ENCODE results near the gene GSTO2.
A peak's percentile ranks its signal among the peaks of the same experiment; 100 is the strongest.
"Not testable (repeated sequence)": the region's sequence is repeated elsewhere in the genome, so short reads cannot be mapped to it uniquely, and the experiment has no call there.

Gene GSTO2

DNA sequence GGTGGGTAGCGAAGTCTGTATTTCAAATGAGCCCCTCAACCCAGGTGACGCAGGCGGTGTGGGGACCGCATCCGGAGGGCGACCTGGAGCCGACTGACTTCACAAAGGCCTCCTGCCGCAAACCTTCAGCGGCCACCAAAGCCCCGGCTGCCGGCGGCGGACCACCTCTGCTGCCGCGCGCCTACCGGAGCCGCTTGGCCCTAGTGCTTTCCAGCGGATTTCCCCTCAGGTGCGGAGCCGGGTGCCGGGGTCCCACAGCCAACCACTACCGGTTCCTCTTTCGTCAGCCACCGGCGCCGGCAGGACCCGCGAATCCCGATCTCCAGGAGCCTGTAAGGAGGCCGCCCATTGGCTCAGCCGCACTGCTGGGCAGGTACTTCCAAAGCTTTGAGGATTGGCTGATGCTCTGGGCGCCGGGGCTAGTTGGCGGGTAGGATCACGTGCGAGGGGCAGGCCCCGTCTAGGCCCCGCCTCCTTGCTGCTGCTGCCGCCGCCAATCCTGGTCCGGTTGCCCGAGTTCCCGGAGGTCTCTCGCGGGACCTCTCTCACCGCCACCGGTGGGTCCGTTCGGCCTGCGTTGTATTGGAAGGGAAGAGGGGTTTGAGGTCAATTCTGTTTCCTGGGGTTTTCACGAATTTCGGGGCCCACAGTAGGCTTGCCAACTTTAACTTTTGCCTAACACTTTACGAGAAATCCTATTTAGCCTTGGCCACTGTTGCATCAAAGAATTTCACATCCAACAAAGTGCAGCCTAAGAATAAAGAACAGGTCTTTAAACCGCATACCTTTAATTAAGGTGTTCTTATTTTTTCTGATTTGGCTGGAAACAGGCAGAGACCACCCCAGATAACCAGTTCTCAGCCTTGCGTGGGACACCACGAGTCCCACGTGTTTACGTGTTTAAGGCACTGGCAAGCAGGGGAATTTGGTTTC, at the start of gene GSTO2:
TSS of gene GSTO2 (plus strand) at position 472 of the 933 bp plus-strand sequence. CDS start 5,732 bp downstream, outside the sequence.
- peak; percentile 98 for DNase-seq

DNA sequence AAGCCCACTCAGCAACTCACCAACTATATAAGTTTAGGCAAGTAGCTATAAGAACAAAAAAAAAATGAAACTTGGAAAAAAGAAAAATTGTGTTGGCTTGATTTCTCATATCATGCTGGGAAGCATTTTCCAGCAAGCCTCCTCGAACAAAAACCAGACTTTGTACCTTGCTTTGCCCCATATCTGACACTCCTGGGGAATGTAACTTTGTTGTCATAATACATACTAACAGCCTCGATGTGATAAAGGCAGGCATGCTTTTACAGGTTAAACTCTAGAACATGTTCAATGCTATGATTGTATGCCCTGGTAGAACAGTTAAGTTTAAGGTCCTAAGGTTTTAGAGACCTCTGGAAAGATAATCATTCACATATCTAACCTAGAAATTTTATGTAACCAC, 48.5 kb upstream of the GSTO2 start:
- no peak for DNase-seq

DNA sequence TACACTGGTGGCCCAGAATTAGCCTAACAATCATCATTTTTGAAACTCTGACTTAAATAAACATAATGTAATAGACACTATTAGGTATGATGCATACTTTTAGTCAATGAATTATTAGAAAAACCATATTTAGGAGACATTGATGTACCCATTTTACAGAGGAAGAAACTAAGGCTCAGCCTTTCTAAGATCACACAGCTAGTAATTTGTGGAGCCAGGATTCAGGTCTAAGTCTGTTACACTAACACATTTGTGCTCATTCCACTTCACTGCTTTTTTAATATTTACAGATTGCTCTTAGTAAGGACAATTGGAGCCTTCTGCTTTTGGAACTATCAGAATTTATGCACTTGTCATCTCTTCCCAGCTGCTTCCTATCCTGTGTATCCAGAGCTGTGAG, 45.7 kb upstream of the GSTO2 start:
- DNase-seq: no peak

DNA sequence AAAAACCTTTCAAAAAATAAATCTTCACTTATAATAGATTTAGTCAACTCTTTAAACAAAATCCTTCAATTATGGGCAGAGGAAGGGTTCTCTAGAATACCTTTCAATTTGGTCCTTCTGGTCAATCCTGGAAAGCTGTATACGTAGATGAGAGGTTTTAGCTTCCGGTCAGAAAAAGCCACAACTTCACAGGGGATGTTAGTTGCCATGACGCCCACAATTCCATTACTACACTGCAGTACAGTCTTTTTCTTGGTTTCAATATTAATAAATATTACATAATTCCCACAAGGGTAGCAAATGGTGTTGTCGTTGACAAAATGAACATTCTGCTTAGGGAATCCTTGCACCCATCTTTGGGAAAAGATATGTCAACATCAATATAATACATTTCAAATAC, 38.5 kb upstream of the GSTO2 start:
- DNase-seq: no peak

DNA sequence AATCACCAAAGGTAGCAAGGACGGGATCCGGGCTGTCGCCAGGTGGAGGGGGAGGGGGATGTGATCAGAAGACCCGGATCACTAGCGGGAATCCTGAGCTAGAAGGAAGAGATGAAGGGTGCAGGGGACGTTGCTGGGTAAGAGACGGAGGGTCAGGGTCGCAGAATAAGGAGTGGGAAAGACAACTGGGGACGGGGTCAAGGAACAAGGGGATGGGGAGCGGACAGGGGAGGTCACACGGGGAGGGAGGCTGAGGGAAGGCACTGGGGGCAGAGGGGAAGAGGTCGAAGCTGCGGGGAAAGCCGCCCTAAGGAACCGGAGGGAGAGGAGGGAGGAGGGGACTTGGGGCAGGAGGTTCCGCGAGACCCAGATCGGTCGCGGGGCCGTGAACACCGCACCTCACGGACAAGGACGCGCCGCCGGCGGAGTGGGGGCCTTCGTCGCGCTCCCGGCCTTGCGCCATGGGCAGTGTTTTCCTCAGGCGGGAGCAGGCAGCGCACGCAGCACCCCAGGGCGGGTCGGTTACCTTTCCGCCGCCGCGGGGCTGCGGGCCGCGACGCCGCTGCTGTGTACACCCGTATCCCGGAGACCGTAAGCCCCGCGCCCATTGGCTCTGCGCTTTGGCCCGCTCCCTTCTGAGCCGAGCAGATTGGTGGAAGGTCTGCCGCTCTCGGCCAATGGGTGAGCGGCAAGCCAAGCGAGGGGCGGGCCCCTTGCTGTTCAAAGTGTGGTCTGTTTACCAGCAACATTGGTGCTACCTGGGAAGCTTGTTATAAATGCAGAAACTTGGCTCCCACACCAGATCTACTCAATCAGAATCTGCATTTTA, 37.0 kb upstream of the GSTO2 start, which contains the start of gene CFAP43:
TSS of gene CFAP43 (minus strand) at position 581 of the 829 bp plus-strand sequence. CDS start at position 463, 118 bp downstream.
- peak; percentile 99 for DNase-seq

DNA sequence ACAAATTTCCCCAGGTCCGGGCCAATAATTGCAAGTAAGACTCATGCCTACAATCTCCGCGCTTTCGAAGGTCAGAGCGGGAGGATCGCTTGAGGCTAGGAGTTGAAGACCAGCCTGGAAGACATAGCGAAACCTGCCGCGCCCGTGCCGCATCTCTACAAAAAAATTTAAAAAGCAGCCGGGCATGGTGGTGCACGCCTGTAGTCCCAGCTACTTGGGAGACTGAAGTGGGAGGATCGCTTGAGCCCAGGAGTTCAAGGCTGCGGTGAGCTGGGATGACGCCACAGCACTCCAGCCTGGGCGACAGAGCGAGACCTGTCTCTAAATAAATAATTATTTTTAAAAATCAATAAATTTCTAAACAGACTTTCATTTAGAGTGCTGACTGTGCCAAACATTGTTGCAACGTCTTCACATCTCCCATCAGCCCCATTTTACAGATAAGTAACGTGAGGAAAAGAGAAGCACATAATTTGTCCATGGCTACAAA, 36.3 kb upstream of the GSTO2 start:
- DNase-seq: no peak

DNA sequence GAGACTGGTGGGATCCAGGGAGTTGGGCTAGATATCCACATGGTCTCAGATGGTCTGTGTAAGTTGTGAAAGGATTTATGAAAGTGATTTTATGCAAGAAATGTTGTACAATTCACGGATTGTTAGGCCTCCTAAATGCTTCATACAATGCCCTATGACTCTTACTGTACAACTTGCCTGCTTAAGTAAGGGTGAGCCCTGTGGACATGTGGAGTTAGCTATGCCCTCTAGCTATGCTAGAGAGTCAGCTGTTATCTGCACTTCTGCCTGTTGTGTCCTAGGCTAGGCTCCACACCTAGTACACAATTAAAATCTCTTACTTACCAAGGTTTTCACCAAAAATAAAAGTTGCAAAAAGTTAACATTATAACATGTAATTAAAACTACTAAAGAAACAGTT, 35.2 kb upstream of the GSTO2 start:
- DNase-seq: no peak

DNA sequence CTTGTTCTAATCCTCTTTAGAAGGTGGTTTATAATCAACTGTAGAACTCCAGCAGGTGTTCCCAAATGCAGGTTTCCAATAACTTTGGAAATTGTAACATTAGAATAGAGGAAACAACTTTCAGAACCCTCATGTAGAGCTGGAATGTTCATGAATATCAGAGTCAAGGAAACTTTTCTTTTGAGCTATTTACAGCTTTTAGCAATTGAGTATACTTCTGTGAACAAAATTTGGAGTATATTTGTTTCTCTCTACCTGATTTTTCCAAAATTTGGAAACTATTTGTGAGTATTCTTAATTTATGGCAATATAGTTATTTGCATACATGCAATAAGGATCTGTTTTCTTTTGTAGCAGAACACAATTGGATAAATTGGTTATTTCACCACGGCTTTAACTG, 34.0 kb upstream of the GSTO2 start:
- DNase-seq: no peak

DNA sequence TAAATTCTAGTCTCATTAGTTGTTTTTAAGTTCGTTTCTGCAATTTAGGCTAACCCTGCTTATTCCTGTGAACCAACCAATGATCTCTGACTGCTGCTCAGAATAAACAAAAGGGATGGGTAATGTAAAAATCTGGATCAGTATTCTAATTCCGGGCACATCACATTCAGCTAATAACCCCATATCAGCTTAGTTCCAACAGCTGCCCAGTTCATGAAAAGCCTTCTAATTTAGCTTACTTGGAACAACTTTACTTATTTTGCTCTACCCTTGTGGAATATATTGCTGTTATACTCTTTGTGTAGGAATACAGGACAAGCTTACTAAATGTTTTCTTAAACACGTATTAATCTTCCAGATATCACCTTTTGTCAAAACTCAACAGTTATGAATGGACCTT, 33.2 kb upstream of the GSTO2 start:
- no peak for DNase-seq

DNA sequence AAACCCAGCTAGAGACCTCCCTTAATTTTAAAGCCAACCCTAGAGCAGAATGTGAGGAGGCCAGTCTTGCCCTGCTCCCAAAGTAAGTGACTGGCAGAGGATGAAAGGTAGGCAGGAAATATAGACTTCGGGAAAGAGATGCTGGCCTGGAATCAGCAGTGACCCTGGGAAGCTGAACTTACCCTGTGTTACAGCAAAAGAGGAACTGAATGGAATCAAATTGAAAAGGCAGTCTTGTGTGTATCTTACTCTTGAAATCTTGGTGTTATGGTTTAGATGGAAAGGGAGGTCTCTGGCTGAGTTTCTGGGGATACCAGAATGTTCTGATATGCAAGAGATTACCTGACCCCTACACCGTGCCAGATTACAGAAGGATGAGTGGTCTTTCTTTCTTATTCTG, 28.9 kb upstream of the GSTO2 start:
- DNase-seq: no peak

DNA sequence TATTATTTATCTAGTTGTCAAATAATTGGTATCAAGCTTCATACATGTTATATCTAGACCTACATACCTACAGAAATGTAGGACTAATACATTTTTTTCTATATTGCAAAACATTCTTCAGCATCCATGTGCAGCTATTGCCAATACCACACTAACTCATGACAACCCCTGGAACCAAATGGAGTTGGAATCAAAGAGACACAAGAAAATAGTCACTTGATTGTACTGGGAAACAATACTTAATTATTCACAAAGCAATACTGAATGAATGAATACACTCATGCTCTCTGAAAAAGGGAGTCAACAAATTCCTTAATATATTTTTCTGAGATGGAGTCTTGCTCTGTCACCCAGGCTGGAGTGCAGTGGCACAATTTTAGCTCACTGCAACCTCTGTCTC, 26.4 kb upstream of the GSTO2 start:
- DNase-seq: no peak

DNA sequence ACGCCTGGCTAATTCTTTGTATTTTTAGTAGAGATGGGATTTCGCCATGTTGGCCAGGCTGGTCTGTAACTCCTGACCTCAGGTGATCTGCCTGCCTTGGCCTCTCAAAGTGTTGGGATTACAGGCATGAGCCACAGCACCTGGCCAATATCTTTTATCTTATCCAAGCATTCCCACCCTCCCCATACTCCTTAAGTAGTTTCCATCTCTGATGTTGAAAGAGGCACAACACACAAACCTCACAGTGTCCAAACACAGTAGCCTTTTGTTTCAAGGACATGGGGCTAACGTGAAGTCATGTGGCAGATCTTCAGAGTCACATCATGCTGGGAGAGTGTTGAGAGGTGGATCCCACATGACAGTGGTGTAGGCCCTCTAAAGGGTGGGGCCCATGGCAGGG, 26.0 kb upstream of the GSTO2 start:
- DNase-seq: not testable (repeated sequence)

DNA sequence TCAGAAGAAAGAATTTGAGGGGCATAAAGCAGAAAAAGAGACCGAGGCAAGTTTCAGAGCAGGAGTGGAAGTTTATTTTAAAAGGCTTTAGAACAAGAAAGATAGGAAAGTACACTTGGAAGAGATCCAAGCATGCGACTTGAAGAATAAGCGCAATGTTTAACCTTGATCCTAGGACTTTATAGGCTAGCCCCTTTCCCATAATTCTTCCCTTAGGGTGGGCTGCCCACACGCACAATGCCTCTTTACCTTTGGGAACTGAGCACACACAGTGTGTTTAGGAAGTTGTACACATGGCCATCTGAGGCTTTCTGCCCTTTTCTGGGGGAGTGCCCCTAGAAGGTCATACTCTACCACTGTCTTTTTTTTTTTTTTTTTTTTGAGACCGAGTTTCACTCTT, 25.5 kb upstream of the GSTO2 start:
- no peak for DNase-seq

DNA sequence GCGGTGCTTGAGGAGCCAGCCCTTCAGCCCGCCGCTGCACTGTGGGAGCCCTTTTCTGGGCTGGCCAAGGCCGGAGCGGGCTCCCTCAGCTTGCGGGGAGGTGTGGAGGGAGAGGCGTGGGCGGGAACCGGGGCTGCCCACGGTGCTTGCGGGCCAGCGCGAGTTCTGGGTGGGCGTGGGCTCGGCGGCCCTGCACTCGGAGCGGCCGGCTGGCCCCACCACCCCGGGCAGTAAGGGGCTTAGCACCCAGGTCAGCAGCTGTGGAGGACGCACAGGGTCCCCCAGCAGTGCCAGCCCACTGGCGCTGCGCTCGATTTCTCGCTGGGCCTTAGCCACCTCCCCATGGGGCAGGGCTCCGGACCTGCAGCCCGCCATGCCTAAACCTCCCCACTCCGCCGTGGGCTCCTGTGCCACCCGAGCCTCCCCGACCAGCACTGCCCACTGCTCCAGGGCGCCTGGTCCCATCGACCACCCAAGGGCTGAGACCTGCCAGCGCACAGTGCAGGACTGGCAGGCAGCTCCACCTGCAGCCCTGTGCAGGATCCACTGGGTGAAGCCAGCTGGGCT, 23.8 kb upstream of the GSTO2 start:
- DNase-seq: no peak

DNA sequence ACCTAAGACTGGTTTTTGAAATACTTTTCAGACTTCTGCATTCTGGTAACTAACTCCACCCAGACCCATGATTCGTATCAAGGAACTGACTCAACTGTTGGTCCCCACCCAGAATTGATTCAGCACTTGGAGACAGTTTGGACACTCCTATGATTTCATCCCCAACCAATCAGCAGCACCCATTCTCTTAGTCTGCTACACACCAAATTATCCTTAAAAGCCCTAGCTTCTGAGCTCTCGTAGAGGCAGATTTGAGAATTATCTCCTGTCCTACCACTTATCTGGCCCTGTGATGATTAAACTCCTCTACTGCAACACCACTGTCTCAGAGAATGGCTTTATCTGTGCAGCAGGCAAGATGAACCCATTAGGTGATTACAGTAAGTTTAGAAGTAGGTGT, 22.0 kb upstream of the GSTO2 start:
- DNase-seq: no peak

DNA sequence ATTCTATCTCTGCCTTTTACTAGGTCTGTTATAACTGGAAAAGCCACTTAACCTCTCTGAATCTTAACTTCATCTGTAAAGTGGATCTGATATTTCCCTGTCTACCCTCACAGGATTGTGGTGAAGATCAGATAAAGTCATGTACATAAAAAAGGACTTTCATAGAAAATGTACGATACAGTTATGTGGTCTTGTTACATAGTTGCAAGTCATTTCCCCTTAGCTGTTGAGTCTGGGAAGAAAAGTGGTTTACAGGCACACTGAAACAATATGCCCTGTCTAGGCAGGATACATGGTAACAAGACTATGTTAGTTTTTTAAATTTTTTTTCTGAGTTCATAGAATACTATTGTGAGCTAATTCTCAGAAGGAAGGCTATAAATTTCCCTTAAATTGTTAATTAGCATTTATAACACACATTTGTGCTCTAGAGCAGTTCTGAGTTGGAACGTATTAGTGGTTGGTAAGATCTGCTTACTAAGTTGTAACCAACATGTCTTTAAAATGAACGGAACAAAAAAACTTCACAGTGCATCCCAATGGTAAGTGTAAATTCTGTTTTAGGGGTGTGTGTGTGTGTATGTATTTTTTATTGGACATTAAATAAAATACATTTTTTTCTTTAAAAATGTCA, 21.4 kb upstream of the GSTO2 start:
- DNase-seq: no peak

DNA sequence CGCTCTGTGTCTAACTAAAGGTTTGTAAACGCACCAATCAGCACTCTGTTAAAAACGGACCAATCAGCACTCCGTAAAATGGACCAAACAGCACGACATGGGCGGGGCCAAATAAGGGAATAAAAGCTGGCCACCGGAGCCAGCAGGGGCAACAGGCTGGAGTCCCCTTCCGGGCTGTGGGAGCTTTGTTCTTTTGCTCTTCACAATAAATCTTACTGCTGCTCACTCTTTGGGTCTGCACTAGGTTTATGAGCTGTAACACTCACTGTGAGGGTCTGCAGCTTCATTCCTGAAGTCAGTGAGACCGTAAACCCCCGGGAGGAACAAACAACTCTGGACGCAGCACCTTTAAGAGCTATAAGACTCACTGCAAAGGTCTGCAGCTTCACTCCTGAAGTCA, 20.1 kb upstream of the GSTO2 start:
- DNase-seq: not testable (repeated sequence)

DNA sequence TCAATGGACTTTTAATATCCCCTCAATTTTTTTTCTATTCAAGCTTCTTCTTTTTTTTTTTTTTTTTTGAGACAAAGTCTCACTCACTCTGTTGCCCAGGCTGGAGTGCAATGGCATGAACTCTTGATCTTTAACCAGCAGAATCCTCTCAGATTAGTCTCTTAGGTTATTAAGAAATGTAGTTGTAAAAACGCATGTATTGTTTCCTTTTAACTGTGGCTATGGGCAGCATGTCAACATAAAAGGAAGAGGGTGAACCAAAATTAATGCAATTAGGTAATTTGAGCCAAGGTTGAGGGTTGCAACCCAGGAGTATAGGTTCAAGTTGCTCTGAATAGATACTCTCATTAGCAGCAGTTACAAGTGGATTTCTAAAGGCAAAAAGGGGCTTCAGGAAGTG, 18.6 kb upstream of the GSTO2 start:
- no peak for DNase-seq

DNA sequence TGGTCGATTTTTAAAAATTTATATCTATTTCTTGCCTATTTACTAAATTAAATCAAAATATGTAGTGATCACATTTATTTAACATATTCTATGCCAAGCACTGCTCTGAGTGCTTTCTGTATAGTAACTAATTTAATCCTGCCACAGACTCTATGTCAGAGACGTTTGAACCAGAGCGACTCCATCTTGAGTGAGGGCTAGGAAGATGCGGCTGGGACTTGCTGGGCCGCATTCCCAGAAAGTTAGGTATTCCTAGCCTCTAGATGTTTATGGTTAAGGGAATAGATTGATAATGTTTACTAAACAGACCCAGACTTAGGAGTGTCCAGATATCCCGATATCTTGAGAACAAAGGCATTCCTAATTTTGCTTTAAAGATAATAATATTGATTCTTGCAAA, 17.5 kb upstream of the GSTO2 start:
- no peak for DNase-seq

DNA sequence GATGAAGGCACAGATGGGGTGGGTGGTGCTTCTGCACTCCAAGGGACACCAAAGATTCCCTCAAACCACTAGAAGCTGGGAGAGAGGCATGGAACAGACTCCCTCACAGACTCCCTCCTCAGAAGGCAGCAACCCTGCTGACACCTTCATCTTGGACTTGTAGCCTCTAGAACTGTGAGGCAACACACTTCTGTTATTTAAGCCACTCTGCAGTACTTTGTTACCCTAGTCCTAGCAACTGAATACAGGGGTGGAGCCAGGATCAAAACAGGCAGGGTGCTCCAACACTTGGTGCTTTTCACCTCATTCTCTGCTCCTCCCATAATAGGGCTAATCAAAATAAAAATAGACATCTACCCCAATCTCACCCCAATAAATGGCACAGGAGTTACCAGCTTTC, 16.6 kb upstream of the GSTO2 start:
- no peak for DNase-seq

DNA sequence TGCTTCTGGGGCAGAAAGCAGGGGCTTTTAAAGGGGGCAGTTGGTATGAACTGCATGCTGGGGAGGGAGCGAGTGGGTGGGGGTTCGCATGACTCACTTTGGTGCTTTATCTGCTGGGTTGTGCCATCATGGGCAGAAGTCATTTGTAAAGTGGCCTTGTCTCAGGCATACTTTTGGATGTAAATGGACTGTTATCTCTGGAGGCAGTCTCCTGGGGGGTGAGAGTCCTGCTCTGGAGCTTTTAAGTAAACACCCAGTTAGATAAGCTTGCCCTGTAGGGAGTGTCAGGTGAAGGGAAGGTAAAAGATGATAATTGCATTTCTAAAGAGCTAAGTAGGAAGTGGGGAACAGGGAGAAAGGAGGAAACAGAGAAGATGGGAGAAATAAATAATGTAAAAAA, 15.9 kb upstream of the GSTO2 start:
- no peak for DNase-seq

DNA sequence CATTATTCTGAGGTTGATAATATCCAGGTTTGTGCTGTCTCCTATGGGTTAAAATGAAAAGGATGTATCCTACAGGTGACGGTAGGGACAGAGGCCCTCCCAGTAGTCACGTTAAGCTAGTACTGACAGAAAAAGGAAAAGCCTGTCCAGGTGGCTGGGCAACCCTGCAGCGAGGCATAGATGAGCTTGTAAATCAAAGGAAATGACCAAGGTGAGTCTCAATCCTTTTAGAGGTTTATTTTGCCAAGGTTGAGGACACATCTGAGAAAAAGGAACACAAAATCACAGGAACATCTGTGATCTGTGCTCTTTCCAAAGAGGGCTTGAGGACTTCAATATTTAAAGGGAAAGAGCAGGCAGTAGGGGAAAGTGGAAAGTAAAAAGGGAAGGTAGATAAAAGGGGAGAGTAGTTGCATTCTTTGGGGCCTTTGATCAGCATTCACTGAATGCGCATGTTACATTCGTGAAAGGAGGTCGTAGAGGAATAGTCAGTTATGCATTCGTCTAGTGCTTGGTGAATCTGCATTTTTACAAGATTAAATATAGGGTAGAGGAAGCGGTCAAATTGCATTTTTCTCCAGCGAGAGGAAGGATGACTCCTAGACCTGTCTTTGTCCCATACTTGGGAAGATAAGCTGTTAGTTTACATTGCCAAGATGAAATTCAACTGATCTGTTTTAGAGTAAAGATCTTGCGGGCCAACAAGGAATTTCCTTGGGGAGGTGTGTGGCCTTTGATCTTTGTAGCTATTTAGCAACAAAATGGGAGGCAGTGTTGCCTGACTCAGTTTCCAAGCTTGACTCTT, 15.2 kb upstream of the GSTO2 start:
- no peak for DNase-seq

Measured in activated naive CD4-positive, alpha-beta T cell treated with Interleukin-2 at 50 U/mL for 16 hours (primary cell).